BJ (cell line): ENCODE measurements around the gene PRRT2. TPM values are rescaled to one million over a fixed set of nuclear protein-coding genes. Genes with fewer than 3 reads are reported as not detected.

ENCODE experiments used
- CTCF ChIA-PET: fragments of 350-600 bp; formaldehyde crosslinking; extraction: SDS; loops from one replicate; lab custom pipeline; 2021; ENCODE audit warnings: antibody characterized with exemption, inconsistent platforms; lab: Yijun Ruan, JAX
- POLR2A ChIA-PET: fragments of 300-600 bp; sonication (Branson Sonifier 250); formaldehyde crosslinking; extraction: SDS; loops from one replicate; lab custom pipeline; 2021; ENCODE audit warnings: antibody characterized with exemption; lab: Charles Lee
- DNase-seq: peaks from one replicate; pipeline ENCODE4 v3.0.0-alpha.2; 2011; ENCODE audit warnings: low read depth
- H3K27me3 ChIP-seq: 2 replicates; pipeline ENCODE4 v1.6.0; 2011; ENCODE audit warnings: low read length; ENCODE audit not compliant: control insufficient read depth, insufficient read depth
- H3K36me3 ChIP-seq: 2 replicates; pipeline ENCODE4 v1.5.1; 2011; ENCODE audit warnings: low read length; ENCODE audit not compliant: control insufficient read depth, insufficient read depth
- H3K4me3 ChIP-seq: 2 replicates; pipeline ENCODE4 v1.5.1; 2011; ENCODE audit warnings: low read depth, mild to moderate bottlenecking, control low read depth, low read length
- polyA plus RNA-seq: library from polyadenylated mRNA; depleted of rRNA; stranded (reverse); fragments of >200 nt; gene quantifications from 2 replicates; pipeline ENCODE4 v1.2.3, GENCODE V29; 2011
- TF ChIP-seq, protein P1 (sequence below): IDR thresholded peaks from 2 replicates; pipeline ENCODE4 v1.5.1; 2011; ENCODE audit warnings: low read depth, mild to moderate bottlenecking, control low read depth, inconsistent platforms, low read length, moderate library complexity; ENCODE audit not compliant: insufficient read depth

PRRT2 gene
- polyA plus RNA-seq, 1 experiment = 7.6 TPM

DNA sequence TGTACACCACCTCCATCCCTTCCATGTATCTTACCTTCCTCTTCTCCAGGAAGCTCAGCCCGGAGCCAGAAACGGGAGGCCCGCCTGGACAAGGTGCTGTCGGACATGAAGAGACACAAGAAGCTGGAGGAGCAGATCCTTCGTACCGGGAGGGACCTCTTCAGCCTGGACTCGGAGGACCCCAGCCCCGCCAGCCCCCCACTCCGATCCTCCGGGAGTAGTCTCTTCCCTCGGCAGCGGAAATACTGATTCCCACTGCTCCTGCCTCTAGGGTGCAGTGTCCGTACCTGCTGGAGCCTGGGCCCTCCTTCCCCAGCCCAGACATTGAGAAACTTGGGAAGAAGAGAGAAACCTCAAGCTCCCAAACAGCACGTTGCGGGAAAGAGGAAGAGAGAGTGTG lies 7.5 kb downstream of the PRRT2 start:
- ChIA-PET CTCF (interaction anchor here (1.4 to 11.3 kb wide), 4 partner anchors 12 to 34 kb away, joined by 4 to 81 read pairs (median 10); partner anchors contain the start of genes KIF22 and MAZ), POLR2A (no interaction called here)
- no peak for DNase-seq
- Histone ChIP-seq H3K4me3 (no peak overlapping the region), H3K36me3 (peaks cover 5% of the 10 kb centered on the region), H3K27me3 (no peaks in the 10 kb centered on the region)
- TF ChIP-seq, protein P1, sequence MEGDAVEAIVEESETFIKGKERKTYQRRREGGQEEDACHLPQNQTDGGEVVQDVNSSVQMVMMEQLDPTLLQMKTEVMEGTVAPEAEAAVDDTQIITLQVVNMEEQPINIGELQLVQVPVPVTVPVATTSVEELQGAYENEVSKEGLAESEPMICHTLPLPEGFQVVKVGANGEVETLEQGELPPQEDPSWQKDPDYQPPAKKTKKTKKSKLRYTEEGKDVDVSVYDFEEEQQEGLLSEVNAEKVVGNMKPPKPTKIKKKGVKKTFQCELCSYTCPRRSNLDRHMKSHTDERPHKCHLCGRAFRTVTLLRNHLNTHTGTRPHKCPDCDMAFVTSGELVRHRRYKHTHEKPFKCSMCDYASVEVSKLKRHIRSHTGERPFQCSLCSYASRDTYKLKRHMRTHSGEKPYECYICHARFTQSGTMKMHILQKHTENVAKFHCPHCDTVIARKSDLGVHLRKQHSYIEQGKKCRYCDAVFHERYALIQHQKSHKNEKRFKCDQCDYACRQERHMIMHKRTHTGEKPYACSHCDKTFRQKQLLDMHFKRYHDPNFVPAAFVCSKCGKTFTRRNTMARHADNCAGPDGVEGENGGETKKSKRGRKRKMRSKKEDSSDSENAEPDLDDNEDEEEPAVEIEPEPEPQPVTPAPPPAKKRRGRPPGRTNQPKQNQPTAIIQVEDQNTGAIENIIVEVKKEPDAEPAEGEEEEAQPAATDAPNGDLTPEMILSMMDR = peak; percentile 15; the same call in 1 of the 2 replicates

DNA sequence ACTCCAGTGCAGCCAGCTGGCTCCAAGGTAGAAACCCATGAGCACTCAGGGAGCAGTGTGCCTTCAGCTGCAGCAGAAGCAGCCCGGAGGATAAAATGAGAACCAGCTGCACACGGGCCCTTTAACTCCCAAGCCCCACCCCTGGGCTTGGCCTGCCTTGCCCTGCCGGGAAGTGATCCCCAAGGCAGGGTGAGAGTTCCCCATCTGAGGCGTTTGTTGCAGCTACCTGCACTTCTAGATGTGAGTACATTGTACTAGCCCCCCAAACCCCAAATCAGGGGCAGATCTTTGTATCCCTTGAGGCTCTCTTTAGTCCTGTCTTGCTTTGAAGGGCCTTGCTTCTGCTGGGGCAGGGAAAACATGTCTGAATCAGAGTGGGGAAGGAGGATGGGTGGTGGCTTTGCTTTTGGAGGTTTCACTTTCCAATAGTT lies 8.3 kb downstream of the PRRT2 start, which contains the start of gene MVP:
Gene MVP, plus strand, starts transcription at position 192 of the 431 bp plus-strand sequence. CDS start 10,088 bp downstream, outside the sequence.
- peak within 1 kb of the TSS; percentile 80 for H3K4me3 ChIP-seq
- H3K27me3 ChIP-seq = no peaks in the 10 kb centered on the region
- H3K36me3 ChIP-seq = peaks cover 5% of the 10 kb centered on the region
- CTCF ChIA-PET = interaction anchor here (0.7 to 11.3 kb wide), 5 partner anchors 13 to 36 kb away, joined by 3 to 81 read pairs (median 5); partner anchors contain the start of genes KIF22 and MAZ
- POLR2A ChIA-PET = interaction anchor here (0.6 to 1.3 kb wide), 2 partner anchors 16 to 153 kb away, joined by 3 to 4 read pairs; partner anchors contain the start of gene TAOK2
- DNase-seq = no peak
- TF ChIP-seq, protein P1 = no peak

DNA sequence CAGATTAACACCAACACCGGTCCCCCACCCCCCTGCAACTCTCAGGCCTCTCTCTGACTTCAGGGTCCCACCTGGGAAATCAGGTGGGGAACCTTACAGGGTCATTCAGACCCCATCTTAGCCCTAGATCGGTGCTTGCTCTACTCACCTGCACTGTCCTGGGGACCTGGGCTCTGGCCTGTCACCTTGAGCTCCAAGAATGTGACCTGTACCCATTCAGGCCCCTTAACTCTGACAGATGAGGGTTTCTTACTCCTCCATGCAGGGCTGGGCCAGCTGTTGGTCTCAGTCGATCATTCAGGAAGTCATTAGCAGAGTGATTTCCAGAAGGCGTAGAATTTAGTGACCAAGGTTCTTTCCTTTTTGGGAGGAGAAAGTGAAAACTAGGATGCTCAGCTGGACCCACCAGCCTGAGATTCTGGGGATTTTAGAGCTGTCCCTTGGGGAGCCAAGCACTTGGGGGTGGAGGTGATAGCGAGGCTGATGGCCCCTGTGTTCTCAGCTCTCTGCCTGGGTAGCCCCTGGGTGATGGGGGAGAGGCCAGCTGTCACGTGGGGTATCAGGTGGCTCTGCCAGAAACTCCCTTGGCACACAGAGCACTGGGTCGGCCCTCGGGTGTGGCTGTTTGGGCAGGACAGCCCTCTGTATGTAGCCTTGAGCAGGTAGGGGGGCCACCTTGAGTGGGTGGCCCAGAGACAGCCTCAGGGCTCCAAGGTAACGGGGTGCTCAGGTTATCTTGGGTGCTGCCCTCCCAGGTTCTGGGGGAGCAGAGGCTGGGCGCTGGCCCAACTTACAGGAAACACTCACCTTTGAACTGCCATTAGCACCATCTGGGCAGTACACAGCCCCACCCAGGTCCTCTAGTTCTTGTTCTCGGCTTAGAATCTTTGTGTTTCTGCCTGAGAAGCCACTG lies 9.0 kb downstream of the PRRT2 start:
- peak overlapping the region; percentile 80 for H3K4me3 ChIP-seq
- H3K27me3 ChIP-seq = no peaks in the 10 kb centered on the region
- POLR2A ChIA-PET = interaction anchor here (0.6 to 1.3 kb wide), 2 partner anchors 16 to 152 kb away, joined by 3 to 4 read pairs; partner anchors contain the start of gene TAOK2
- TF ChIP-seq, protein P1 = no peak
- H3K36me3 ChIP-seq = peaks cover 5% of the 10 kb centered on the region
- CTCF ChIA-PET = interaction anchor here (1.4 to 11.3 kb wide), 4 partner anchors 13 to 36 kb away, joined by 4 to 81 read pairs (median 10); partner anchors contain the start of genes KIF22 and MAZ
- no peak for DNase-seq

DNA sequence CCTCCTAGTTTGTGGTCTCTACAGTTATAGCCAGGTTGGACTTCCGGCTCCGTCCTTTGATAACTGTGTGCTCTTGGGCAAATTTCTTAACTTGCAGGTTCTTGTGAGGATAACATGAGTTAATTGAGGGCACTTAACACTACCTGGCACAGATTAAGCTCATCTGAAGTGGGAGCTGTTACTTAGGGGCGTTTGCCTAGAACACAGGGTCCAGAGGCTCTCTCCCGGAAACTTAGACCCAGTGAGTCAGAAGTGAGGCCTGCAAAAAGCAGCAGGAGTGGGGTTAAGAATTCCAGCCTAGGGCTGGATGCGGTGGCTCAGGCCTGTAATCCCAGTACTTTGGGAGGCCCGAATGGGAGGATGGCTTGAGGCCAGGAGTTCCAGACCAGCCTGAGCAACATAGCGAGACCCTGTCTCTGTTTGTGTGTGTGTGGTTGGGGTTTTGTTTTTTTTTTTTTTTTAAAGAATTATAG lies 9.7 kb downstream of the PRRT2 start:
- H3K36me3 ChIP-seq = peaks cover 9% of the 10 kb centered on the region
- H3K27me3 ChIP-seq = no peaks in the 10 kb centered on the region
- ChIA-PET POLR2A (interaction anchor here (0.6 kb wide), 1 partner anchor 237 kb away, joined by 3 read pairs; no protein-coding TSS in a partner anchor), CTCF (interaction anchor here (3.0 to 11.3 kb wide), 2 partner anchors 14 to 26 kb away, joined by 15 to 81 read pairs; partner anchors contain the start of gene MAZ)
- peak overlapping the region; percentile 80 for H3K4me3 ChIP-seq
- TF ChIP-seq, protein P1 = no peak
- peak; percentile 44 for DNase-seq
